ENCODE data around the gene RIMBP3B.
"Not testable (repeated sequence)": the region's sequence is repeated elsewhere in the genome, so short reads cannot be mapped to it uniquely, and the experiment has no call there.

Gene RIMBP3B, protein sequence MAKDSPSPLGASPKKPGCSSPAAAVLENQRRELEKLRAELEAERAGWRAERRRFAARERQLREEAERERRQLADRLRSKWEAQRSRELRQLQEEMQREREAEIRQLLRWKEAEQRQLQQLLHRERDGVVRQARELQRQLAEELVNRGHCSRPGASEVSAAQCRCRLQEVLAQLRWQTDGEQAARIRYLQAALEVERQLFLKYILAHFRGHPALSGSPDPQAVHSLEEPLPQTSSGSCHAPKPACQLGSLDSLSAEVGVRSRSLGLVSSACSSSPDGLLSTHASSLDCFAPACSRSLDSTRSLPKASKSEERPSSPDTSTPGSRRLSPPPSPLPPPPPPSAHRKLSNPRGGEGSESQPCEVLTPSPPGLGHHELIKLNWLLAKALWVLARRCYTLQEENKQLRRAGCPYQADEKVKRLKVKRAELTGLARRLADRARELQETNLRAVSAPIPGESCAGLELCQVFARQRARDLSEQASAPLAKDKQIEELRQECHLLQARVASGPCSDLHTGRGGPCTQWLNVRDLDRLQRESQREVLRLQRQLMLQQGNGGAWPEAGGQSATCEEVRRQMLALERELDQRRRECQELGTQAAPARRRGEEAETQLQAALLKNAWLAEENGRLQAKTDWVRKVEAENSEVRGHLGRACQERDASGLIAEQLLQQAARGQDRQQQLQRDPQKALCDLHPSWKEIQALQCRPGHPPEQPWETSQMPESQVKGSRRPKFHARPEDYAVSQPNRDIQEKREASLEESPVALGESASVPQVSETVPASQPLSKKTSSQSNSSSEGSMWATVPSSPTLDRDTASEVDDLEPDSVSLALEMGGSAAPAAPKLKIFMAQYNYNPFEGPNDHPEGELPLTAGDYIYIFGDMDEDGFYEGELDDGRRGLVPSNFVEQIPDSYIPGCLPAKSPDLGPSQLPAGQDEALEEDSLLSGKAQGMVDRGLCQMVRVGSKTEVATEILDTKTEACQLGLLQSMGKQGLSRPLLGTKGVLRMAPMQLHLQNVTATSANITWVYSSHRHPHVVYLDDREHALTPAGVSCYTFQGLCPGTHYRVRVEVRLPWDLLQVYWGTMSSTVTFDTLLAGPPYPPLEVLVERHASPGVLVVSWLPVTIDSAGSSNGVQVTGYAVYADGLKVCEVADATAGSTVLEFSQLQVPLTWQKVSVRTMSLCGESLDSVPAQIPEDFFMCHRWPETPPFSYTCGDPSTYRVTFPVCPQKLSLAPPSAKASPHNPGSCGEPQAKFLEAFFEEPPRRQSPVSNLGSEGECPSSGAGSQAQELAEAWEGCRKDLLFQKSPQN (N-terminal part only)

GRCh38 chr22:21383701-21384467 lies at the start of gene RIMBP3B:
RIMBP3B (plus strand) TSS chr22:21383751; CDS start chr22:21383859, 108 bp downstream.
- not testable (repeated sequence) for DNase-seq (ENCODE audit: low read depth)

DNA sequence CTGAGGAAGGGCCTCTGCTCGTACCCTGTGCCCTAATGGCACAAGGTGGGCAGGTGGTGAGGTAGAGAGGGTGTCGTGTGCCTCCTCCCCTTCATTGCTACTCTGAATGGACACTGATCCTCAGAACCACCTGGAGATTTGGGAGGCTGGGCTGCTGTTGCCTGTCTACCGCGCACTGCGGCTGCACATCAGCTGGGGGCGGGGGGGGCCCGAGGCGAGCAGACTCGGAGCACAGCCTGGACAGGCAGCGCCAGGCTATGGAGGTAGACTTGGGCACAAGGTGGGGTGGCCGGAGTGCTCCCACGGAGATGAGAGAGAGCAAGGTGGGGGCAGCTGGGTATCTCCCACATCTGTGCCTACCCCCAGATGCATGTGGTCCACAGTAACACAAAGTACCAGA lies 26.0 kb upstream of the RIMBP3B start:
- not testable (repeated sequence) for DNase-seq (ENCODE audit: low read depth)

DNA sequence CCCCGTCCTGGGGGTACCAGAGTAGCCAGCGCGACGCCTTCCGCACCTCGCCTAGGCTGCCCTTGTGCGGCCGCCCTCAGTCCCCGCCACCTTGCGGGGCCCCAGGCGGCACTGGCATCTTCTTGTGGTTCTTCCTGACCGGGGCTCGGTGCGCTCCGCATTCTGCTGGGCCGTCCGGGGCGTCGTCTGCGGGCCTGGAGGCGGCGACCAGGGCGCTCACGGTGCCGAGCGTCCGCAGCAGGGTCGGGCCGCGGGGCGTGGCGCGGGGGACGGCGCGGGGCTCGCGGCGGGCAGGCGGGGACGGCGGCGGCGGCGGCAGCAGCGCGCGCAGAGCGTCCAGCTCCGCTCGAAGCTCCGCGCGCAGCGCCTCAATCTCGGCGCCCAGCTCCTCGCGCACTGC lies 23.0 kb upstream of the RIMBP3B start:
- not testable (repeated sequence) for DNase-seq (ENCODE audit: low read depth)

DNA sequence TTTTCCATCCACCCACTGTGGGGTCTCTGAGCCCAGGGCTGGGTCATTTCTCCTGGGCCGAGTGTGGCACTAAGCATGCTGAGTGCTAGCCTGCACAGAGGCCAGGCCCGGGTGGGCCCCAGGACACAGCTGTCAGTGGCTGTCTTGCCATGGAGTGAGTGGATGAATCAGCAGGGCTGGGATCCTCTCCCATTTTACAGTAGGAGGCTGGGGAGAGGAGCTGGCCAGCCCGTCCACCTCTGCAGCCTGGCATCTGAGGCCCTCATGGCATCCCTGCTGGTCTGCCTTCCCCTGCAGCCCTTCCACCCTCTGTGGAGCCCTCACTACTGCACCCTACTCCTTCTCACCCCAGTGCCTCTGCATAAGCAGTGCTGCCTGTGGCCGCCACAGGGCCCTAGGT lies 21.1 kb upstream of the RIMBP3B start:
- DNase-seq (ENCODE audit: low read depth) = not testable (repeated sequence)

DNA sequence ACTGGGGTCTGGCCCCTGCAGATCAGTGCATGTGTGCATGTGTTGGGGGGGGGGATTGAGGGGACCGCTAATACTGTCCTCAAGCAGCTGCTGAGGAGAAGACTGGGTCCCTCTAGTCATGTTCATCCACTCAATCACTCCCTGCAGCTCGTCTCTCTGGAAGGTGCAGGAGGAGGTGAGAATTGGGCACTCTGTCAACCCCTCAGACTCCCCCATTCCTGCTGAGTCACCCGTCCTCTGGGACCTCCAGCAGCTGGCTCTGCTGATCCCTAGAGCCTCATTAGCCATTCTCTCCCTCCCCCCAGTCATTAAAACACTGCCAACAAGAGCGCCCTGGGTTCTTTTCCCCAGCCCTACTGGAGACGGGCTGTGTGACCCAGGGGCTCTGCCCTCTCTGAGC lies 20.5 kb upstream of the RIMBP3B start:
- not testable (repeated sequence) for DNase-seq (ENCODE audit: low read depth)

DNA sequence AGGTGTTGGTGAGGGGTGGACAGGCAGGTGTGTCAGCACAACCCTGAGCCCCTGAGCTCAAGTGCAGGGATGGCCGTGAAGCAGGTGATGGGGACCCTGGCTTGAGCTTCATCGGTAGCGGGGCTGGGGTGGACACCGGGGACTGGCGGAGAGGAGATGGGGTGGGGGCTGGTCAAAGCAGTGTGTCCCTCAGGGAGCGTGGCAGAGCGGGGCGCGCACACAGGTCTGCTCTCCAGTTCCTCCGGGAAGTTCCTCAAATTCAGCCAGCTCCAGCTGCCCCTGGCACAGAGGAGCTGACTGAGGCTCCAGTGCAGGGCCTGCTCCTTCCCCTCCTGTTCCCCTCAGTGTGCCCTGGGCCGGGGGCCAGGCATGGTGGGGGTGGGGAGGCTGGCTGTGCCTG lies 19.7 kb upstream of the RIMBP3B start:
- not testable (repeated sequence) for DNase-seq (ENCODE audit: low read depth)

DNA sequence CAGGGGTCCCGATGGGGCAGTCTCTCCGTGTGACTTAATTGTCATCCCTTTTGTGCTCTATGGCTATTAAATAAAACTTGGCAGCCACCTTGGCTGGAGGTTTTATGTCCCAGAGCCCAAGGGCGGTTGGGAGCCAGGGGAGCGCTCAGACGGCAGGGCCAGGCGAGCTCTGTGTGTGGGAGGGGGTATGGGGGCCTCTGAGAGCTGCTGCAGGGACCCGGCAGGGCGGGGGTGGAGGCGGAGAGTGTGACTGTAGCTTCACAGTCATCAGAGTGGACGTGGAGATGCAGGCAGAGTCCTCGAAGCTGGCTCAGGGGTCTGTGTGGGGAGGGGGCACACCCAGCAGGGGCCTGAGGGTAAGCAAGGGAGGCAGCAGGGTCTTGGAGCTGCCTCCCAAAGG lies 19.2 kb upstream of the RIMBP3B start:
- DNase-seq (ENCODE audit: low read depth) = not testable (repeated sequence)

DNA sequence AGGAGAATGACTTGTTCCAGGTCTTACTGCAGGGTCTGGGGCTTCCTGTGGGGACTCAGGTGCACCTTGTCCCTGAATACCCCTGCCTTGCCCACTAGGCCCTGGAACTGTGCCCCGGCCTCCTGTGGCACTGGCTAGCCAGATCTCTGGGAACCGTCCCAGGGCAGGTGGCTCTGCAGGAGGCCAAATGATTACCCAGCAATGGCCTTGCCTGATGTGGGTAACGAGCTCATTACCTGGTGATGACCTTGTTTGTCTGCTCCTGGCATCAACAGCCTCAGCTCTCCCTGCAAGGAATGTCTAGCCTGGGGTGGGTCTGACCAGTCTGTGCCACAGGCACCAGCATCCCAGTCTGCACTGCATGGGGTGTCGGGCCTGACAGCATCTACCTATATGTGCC lies 18.2 kb upstream of the RIMBP3B start:
- not testable (repeated sequence) for DNase-seq (ENCODE audit: low read depth)

- not testable (repeated sequence) for DNase-seq (ENCODE audit: low read depth)
Measured at GRCh38 chr22:21368603-21369310, 14.8 kb upstream of the RIMBP3B start.

- not testable (repeated sequence) for DNase-seq (ENCODE audit: low read depth)
Measured at GRCh38 chr22:21375880-21376279, 7.7 kb upstream of the RIMBP3B start.

DNA sequence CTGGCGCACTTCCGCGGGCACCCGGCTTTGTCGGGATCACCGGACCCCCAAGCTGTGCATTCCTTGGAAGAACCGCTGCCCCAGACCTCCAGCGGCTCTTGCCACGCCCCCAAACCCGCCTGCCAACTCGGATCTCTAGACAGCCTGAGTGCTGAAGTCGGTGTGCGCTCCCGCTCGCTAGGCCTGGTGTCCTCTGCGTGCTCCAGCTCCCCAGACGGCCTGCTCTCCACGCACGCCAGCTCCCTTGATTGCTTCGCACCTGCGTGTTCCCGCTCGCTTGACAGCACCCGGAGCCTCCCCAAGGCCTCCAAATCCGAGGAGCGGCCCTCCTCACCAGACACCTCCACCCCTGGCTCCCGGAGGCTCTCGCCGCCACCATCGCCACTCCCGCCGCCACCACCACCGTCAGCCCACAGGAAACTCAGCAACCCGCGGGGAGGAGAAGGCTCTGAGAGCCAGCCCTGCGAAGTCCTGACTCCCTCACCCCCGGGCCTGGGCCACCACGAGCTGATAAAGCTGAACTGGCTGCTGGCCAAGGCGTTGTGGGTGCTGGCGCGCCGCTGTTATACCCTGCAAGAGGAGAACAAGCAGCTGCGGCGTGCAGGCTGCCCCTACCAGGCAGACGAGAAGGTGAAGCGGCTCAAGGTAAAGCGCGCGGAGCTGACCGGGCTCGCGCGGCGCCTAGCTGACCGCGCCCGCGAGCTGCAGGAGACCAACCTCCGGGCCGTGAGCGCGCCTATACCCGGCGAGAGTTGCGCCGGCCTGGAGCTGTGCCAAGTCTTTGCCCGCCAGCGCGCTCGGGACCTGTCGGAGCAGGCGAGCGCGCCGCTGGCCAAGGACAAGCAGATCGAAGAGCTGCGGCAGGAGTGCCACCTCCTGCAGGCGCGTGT lies 1.2 kb downstream of the RIMBP3B start:
- DNase-seq (ENCODE audit: low read depth) = not testable (repeated sequence)

- not testable (repeated sequence) for DNase-seq (ENCODE audit: low read depth)
Measured at GRCh38 chr22:21389480-21389879, 5.9 kb downstream of the RIMBP3B start.

DNA sequence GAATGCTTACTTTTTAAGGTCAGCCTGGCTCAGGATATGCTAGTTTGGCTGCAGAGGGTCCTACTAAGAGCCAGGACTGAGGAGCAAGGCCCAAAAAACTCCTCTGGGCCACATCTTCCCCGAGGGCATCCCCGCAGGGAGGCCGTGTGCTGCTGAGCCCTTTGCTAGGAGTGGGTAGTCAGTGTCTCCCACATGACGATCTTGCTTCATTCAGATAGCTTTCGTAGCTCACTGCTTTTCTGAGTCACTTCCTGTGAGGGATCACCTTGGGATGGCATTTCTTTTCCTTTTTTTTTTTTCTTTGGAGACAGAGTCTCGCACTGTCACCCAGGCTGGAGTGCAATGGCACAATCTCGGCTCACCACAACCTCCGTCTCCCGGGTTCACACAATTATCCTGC lies 6.5 kb downstream of the RIMBP3B start:
- not testable (repeated sequence) for DNase-seq (ENCODE audit: low read depth)

- not testable (repeated sequence) for DNase-seq (ENCODE audit: low read depth)
Measured at GRCh38 chr22:21394613-21395012, 11.1 kb downstream of the RIMBP3B start.

GRCh38 chr22:21401197-21401969 lies 17.8 kb downstream of the RIMBP3B start:
- not testable (repeated sequence) for DNase-seq (ENCODE audit: low read depth)

DNA sequence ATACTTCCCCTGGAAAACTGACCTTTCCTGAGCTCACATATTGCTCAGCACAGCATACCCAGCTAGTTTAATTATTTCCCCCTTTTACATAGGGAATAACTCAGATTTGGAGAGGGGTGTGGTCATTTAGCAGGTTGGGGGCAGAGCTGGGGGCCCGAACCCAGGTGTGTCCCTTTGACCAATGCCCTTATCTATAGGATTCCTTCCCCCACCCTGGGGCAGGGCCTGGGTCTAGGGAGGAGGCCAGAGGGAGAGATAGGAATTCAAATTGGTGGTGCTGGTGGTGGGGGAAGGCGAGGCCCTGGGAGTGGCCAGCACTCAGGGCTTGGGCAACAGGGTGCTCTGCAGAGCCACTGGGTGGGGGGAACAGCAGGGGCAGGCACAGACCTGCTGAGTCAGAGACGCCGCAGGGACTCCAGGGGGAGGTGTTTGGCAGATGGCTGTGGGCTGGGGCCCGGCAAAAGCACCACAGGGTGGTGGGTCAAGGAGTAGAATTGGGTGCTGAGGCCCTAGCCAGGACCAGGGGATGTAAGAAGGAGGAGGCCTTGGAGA lies 19.3 kb downstream of the RIMBP3B start:
- not testable (repeated sequence) for DNase-seq (ENCODE audit: low read depth)

DNA sequence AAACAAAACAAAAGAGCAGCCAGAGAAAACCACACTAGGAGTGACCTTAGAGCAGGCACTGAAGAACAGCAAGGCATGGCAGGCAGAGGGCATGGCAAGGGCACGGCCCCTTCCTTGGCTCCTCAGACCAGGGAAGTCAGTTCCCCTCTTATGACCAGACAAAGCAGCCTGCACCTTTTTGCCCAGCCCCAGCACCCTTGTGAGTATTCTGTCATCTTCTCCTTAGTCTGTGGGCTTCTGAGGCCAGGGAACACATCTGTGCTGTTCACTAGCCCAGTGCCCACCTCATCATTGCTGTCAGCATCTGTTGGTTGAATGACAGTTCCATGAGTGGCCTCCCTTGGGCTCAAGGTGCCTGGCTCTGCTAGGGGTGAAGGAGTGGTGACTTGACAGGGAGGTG lies 23.6 kb downstream of the RIMBP3B start:
- DNase-seq (ENCODE audit: low read depth) = not testable (repeated sequence)

GRCh38 chr22:21407792-21408191 lies 24.2 kb downstream of the RIMBP3B start:
- not testable (repeated sequence) for DNase-seq (ENCODE audit: low read depth)
